NCI-H345 (cell line): Measurements from ENCODE around the gene CNDP2.
"Not testable (repeated sequence)": the region's sequence is repeated elsewhere in the genome, so short reads cannot be mapped to it uniquely, and the experiment has no call there.

ENCODE experiments used
- DNase-seq: peaks from one replicate; lab custom pipeline; 2025; lab: John Stamatoyannopoulos, UW

CNDP2 gene

GRCh38 chr18:74500372-74500771 is 4.2 kb downstream of the CNDP2 start:
- no peak for DNase-seq

GRCh38 chr18:74500774-74501173 is 4.6 kb downstream of the CNDP2 start:
- DNase-seq, result not testable (repeated sequence)

GRCh38 chr18:74501386-74501785 is 5.2 kb downstream of the CNDP2 start:
- DNase-seq, result no peak

GRCh38 chr18:74503137-74503536 is 7.0 kb downstream of the CNDP2 start:
- DNase-seq, result no peak

GRCh38 chr18:74505776-74506175 is 9.6 kb downstream of the CNDP2 start:
- no peak for DNase-seq

- no peak for DNase-seq
Observed at GRCh38 chr18:74506448-74507084, 10.4 kb downstream of the CNDP2 start.

- DNase-seq, result no peak
Observed at GRCh38 chr18:74507097-74507881, 11.1 kb downstream of the CNDP2 start.

- DNase-seq, result no peak
Observed at GRCh38 chr18:74507927-74508326, 11.8 kb downstream of the CNDP2 start.

- no peak for DNase-seq
Observed at GRCh38 chr18:74508366-74508765, 12.2 kb downstream of the CNDP2 start.

GRCh38 chr18:74508821-74509225 is 12.7 kb downstream of the CNDP2 start:
- DNase-seq, result no peak

- no peak for DNase-seq
Observed at GRCh38 chr18:74509856-74510769, 13.9 kb downstream of the CNDP2 start.

GRCh38 chr18:74510770-74511095 is 14.6 kb downstream of the CNDP2 start:
- no peak for DNase-seq

GRCh38 chr18:74511823-74512222 is 15.7 kb downstream of the CNDP2 start:
- DNase-seq, result no peak

GRCh38 chr18:74512321-74513053 is 16.3 kb downstream of the CNDP2 start:
- no peak for DNase-seq

- DNase-seq, result no peak
Observed at GRCh38 chr18:74513149-74513882, 17.2 kb downstream of the CNDP2 start.

- no peak for DNase-seq
Observed at GRCh38 chr18:74513883-74514205, 17.7 kb downstream of the CNDP2 start.

- no peak for DNase-seq
Observed at GRCh38 chr18:74514860-74515495, 18.8 kb downstream of the CNDP2 start.

- no peak for DNase-seq
Observed at GRCh38 chr18:74515620-74516231, 19.6 kb downstream of the CNDP2 start.

- no peak for DNase-seq
Observed at GRCh38 chr18:74516271-74517235, 20.4 kb downstream of the CNDP2 start.
